ENCODE data around the gene NCAM1.

NCAM1 gene

DNA sequence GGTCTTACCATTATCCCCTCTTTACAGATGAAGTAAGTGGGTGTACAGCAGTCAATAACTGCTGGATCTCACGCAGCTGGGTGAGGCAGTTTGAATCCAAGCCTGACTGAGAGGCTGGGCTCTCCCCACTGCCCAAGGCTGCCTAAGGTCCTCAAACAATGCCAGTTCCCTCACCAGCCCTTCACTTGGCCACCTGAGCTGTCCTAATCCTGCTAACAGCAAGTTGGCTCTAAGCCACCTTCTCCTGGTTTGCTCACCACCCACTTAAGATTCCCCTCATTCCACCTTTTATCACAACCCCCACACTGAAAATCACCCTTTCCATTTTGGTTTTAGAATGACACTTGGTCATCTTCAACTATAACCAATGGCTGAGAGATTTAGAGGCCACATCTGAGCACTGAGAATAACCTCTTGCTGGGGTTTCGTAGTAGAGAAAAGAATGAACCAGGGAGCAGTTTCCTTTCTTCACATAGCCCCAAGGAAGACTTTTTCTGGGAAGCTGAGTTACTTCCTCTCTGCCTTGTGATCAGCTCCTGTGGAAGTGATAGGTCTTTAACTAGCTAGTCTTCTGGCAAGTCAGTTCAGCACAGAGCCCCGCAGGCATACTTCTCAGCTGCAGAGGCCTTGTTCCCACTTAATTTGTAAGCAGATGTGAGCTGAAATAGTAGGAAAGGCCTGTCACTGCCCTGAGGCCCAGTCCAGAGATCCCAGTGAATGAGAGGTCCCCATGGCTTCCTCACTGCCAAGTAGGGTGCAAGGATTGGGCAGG lies 295.4 kb downstream of the NCAM1 start:
- TF ChIP-seq ZFX (IDR thresholded peaks at IDR 0.05; ENCODE audit: borderline replicate concordance) = no peak
- TF ChIP-seq, protein P1, sequence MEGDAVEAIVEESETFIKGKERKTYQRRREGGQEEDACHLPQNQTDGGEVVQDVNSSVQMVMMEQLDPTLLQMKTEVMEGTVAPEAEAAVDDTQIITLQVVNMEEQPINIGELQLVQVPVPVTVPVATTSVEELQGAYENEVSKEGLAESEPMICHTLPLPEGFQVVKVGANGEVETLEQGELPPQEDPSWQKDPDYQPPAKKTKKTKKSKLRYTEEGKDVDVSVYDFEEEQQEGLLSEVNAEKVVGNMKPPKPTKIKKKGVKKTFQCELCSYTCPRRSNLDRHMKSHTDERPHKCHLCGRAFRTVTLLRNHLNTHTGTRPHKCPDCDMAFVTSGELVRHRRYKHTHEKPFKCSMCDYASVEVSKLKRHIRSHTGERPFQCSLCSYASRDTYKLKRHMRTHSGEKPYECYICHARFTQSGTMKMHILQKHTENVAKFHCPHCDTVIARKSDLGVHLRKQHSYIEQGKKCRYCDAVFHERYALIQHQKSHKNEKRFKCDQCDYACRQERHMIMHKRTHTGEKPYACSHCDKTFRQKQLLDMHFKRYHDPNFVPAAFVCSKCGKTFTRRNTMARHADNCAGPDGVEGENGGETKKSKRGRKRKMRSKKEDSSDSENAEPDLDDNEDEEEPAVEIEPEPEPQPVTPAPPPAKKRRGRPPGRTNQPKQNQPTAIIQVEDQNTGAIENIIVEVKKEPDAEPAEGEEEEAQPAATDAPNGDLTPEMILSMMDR (IDR thresholded peaks at IDR 0.05) = no peak
- H3K27ac ChIP-seq = no peak overlapping the region

DNA sequence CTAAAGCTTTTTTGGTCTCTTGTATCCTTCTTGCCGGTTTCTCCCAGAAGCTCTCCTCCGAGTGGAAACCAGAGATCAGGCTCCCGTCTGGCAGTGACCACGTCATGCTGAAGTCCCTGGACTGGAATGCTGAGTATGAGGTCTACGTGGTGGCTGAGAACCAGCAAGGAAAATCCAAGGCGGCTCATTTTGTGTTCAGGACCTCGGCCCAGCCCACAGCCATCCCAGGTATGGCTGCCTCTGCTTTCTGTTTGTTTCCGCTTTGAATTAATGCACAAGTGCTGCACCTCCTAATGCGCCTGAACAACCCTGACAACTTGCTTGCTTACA lies 298.8 kb downstream of the NCAM1 start:
- no peak for TF ChIP-seq ZFX (IDR thresholded peaks at IDR 0.05; ENCODE audit: borderline replicate concordance)
- TF ChIP-seq, protein P1 (IDR thresholded peaks at IDR 0.05) = no peak
- H3K27ac ChIP-seq = no peak overlapping the region

DNA sequence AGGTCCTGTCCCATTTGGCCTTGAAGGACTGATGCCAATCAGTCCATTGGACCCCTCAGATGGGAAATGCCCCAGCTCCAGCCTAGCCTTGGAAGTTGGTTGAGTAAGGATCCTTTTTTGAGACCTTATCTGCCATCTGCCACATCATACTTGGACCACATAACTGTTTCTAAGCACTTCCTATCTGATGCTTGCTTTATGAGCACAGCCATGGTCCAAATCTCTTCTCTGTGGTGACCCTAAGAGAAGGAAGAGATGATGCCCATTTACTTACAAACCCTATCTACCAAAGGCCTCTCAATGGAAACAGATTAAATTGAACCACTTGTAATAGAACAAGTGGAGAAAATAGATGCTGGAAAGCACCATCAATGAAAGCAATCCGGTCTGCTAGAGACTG lies 299.3 kb downstream of the NCAM1 start:
- TF ChIP-seq ZFX (IDR thresholded peaks at IDR 0.05; ENCODE audit: borderline replicate concordance) = no peak
- TF ChIP-seq, protein P1 (IDR thresholded peaks at IDR 0.05) = no peak
- H3K27ac ChIP-seq = no peak overlapping the region

DNA sequence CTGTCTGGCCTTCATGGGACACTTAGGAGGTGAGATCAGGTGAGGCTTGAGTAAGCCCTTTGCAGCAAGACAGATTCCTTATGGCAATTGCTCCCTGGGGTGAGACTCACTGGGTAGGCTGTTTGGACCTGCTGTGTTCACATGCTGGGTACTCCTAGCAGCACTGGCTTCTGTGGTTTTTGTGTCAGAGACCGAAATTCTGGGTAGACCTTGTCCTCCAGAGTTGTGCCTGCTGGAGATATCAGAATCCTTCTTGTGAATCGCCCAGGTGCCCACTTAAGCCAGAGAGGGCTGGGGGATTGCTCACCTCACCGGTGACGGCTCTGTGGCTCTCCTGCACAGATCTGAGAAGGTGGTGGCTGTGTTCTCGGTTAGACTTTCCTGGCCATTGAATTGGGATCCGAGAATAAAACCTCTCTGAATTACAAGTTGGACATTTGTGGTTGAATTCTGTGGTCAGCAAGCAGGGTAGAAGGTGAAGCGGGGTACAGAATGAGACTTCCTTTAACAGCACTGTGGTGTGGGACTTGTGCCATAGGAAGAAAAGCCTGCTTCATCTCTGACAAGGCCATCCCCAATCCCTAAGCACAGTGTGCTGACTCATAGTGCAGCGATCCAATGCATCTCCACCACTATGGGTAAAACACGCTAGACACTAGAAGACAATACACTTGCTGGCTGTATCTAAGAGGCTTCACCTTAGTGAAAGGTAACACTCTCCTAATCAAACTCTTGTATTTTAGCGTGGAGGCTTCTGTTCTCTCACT lies 300.7 kb downstream of the NCAM1 start:
- TF ChIP-seq, protein P1 (IDR thresholded peaks at IDR 0.05) = no peak
- no peak for TF ChIP-seq ZFX (IDR thresholded peaks at IDR 0.05; ENCODE audit: borderline replicate concordance)
- H3K27ac ChIP-seq = no peak overlapping the region

DNA sequence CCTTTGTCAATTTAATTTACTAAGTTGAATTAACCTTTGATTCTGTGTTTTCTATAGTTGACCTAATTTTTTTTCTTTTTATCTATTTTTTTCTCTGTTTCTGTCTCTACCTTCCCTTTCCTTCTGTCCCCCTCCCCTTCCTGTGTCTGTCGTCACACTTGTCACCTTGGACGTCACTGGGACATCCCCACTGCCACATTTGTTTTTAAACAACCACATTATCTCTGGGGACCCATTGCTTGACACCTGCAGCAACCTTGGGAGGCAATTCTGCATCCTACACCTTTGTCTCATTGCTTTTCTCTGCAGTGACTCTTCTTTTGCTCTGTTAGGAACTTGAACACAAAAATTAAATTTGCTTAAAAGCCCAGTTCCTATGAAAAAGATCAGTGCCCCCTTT lies 301.4 kb downstream of the NCAM1 start:
- TF ChIP-seq ZFX (IDR thresholded peaks at IDR 0.05; ENCODE audit: borderline replicate concordance) = no peak
- TF ChIP-seq, protein P1 (IDR thresholded peaks at IDR 0.05) = no peak
- no peak overlapping the region for H3K27ac ChIP-seq

DNA sequence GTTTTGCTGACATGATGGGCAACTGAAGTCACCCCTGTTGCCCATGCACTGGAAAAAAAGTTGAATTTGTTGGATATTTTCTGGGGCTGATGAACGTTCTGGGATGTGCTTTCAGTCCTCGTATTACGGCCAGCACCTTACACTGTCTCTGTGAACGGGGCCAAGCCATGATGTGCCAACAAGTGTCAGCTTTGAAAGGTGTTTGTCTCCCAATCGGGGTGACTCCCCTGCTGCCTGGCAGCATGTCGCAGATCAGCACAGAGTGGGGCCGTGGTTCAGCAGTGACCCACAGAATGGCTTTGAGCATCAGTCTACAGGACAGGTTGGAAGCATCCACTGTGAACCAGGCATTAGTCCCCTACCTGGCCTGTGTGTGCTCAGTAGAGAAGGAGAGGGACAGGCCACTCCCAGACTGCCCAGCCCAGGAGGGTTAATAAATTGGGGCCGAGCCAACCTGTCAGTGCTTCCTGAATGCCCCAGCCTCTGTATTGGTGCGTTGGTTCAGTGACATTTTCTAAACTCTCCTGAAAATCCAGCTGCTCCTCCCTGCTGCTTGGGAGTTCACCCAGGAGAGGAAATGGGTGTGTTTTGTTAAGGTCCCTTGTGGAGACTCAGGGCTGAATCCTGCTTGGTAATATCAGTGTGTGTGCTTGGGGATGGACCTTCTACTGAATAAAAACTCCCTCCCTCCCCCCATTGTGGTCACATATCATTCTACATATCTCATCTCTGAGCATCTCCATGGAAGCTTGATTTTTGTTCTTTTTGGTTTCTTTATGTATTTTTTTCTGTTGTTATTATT lies 302.4 kb downstream of the NCAM1 start:
- TF ChIP-seq ZFX (IDR thresholded peaks at IDR 0.05; ENCODE audit: borderline replicate concordance) = no peak
- TF ChIP-seq, protein P1 (IDR thresholded peaks at IDR 0.05) = no peak
- H3K27ac ChIP-seq = no peak overlapping the region

Data from 22Rv1 (cell line).